Motor neuron (in vitro differentiated cells): ENCODE data around the gene HMBS. TPM values are rescaled to one million over a fixed set of nuclear protein-coding genes. Genes with fewer than 3 reads are reported as not detected.

Source experiments
- ATAC-seq, 8 experiments: fragments of 200-7000 bp; cut with Tn5 transposase; replicated peaks in 6 of 8; 2 replicates each; pipeline ENCODE4 v1.8.0; 2021; ENCODE audit warnings: mild to moderate bottlenecking in 8 of 8, moderate library complexity in 8 of 8
- H3K27ac ChIP-seq, 2 donors: fragments of 250-450 bp; sonication (Bioruptor Pico); 2 replicates each; pipeline ENCODE4 v1.9.0; 2021; ENCODE audit warnings: antibody characterized with exemption in 2 of 2, mild to moderate bottlenecking in 2 of 2, moderate library complexity in 1 of 2
- H3K4me1 ChIP-seq, 2 donors: fragments of 250-450 bp; sonication (Bioruptor Pico); replicated peaks in 1 of 2; 2 replicates each; pipeline ENCODE4 v1.6.1; 2021; ENCODE audit warnings: antibody characterized with exemption in 2 of 2, mild to moderate bottlenecking in 2 of 2, moderate library complexity in 1 of 2
- H3K4me3 ChIP-seq, 5 donors: fragments of 250-450 bp; sonication (Bioruptor Pico); 2 replicates each; pipeline ENCODE4 v1.9.0; 2021; ENCODE audit warnings: antibody characterized with exemption in 5 of 5, mild to moderate bottlenecking in 5 of 5, moderate library complexity in 4 of 5
- WGBS, 10 experiments: fragments of 450-650 bp; shearing (Covaris generic); methylation state at CpG; one replicate each; pipeline ENCODE4 v1.0.0; 2022; 5-methylcytosine and 5-hydroxymethylcytosine counted together
- in situ Hi-C, 9 experiments: fragments of 400-800 bp; cut with MboI; loops; one replicate each; pipeline ENCODE4 v1.15.0; 2021; ENCODE audit warnings: low sequenced_read_pairs in 9 of 9, low pct_unique_long_range_greater_than_20kb in 2 of 9; ENCODE audit not compliant: unreplicated experiment in 9 of 9
- total RNA-seq, 8 experiments: library from RNA; unstranded; fragments of 300-600 nt; gene quantifications; 2 replicates each; pipeline versions ENCODE4 v1.2.3 to v1.2.4, GENCODE V29; 2022

Gene HMBS
- total RNA-seq, 8 experiments from 2014 or later = 6.0 to 46.7 (median 16.1) TPM

DNA sequence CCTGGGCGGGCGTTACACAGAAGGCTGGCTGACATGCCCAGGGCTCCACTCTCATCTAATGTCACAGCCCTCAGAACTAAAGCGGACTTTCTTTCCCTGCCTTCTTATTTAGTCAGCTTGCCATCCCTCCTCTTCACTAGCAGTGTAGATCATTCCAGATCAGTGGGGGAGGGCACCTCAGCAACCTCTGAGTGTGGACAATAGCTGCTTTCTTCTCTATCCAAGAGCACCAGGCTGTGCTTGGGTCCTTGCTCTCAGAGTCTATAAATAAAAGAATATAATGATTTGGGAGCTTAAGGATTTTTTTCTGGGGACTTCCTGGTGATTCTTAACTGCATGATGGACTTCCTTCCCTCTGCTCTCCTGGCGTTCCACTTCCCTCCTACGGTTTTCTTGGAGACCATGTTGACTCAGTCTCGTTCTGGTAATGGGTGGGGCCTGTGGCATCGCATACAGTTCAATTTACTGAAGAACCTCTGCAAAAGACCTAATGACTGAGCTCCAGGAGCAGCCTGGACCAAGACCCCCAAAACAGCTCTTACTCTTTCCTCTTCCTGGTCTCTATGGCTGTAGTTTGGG lies 2.9 kb upstream of the HMBS start:
- Histone ChIP-seq H3K27ac (no peak overlapping the region), H3K4me3 (no peak overlapping the region), H3K4me1 (peaks cover 7% of the 10 kb centered on the region in 2 donors)
- ATAC-seq = no peak
- in situ Hi-C loops = no loop called here
- 0 to 92% (median 84%) methylated on average over 2 to 6 of the region's 7 CpGs; no CpG with 5 or more reads in 2 of the 10 experiments for WGBS, 10 experiments

DNA sequence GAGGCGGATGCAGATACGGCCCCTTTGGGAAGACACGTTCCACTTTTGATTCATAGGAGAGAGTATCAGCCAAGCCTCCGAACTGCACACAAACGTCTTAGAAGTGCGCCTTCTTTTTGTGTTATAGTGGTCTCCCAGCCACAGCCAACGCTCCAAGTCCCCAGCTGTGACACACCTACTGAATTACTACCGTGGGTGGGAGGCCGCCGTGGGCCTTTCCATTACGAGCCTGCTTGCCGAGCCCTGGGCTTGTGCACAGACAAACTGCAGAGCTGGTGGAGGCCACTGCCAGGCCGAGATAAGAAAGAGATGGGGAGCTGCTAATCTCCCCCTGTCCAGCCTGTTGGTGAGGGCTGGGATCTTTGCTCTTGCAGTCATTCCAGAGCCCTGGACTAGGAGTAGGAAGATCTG lies 761 bp downstream of the HMBS start:
- 0% methylated on average over 1 to 5 of the region's 13 CpGs; no CpG with 5 or more reads in 5 of the 10 experiments for WGBS, 10 experiments
- in situ Hi-C loops = no loop called here
- peak in 6 of 8 experiments; percentile 23 to 49 (median 34) for ATAC-seq

DNA sequence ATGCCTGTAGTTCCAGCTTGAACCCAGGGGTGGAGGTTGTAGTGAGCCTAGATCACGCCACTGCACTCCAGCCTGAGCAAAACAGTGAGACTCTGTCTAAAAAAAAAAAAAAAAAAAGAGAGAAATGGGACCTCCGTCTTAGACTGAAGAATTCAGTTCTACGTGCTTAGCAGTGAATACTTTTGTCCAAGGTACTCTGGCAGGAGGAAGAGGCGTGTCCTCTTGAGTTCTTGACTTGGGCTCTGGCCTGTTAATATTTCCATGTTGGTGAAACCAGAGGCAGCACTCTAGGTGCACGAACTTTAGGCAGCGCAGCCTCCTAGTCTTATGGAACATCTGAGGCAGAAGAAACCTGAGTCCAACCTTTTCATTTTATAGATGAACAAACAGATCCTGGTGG lies 2.4 kb downstream of the HMBS start:
- 90 to 100% (median 100%) methylated on average over 1 to 5 of the region's 6 CpGs; no CpG with 5 or more reads in 3 of the 10 experiments for WGBS, 10 experiments
- in situ Hi-C loops = no loop called here

More for the DNA sequence above, 761 bp downstream of the HMBS start:
- Histone ChIP-seq H3K4me3 (peak overlapping the region; percentile 84 to 97 (median 90)), H3K27ac (peak overlapping the region; percentile 91 to 93), H3K4me1 (peaks cover 7% of the 10 kb centered on the region in 2 donors)

DNA sequence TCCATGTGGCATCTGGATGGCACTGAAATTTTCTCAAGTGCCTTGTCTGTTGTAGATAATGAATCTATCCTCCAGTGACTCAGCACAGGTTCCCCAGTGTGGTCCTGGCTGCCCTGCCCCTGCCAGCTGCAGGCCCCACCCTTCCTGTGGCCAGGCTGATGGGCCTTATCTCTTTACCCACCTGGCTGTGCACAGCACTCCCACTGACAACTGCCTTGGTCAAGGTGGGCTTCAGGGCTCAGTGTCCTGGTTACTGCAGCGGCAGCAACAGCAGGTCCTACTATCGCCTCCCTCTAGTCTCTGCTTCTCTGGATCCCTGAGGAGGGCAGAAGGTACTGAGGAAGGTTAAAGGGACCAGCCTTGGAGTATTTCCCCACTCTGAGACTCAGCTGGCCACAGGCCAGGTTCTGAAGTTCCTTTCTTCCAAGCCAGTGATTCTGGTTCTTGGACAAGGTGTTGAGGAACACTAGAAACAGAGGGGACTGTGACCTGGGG lies 3.1 kb downstream of the HMBS start:
- WGBS, 10 experiments = 80% methylated on average over 1 of the region's 2 CpGs; no CpG with 5 or more reads in 9 of the 10 experiments
- in situ Hi-C loops = no loop called here
- no peak for ATAC-seq
- H3K27ac ChIP-seq = no peak overlapping the region
- H3K4me3 ChIP-seq = no peak overlapping the region
- peaks cover 13 to 16% of the 10 kb centered on the region in 2 donors for H3K4me1 ChIP-seq

More for the DNA sequence above, 2.4 kb downstream of the HMBS start:
- ATAC-seq = no peak
- H3K4me3 ChIP-seq = no peak overlapping the region
- peaks cover 7 to 9% of the 10 kb centered on the region in 2 donors for H3K4me1 ChIP-seq
- no peak overlapping the region for H3K27ac ChIP-seq

DNA sequence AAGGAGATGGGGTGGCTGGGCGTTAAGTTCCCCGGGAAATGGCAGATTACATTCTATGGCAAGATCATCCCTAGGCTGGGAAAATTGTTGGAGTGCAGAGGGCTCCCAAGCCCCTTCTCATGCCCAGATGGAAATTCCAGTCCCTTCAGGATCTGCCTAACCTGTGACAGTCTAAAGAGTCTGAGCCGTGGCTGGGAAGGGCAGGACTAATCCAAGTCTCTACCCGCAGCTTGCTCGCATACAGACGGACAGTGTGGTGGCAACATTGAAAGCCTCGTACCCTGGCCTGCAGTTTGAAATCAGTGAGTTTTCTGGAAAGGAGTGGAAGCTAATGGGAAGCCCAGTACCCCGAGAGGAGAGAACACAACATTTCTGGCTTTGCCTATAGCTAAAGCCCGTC lies 3.7 kb downstream of the HMBS start:
- 75 to 100% (median 83%) methylated on average over 1 to 5 of the region's 9 CpGs; no CpG with 5 or more reads in 4 of the 10 experiments for WGBS, 10 experiments
- in situ Hi-C loops = no loop called here
- Histone ChIP-seq H3K4me3 (no peak overlapping the region), H3K4me1 (peaks cover 19 to 22% of the 10 kb centered on the region in 2 donors), H3K27ac (no peak overlapping the region)
- ATAC-seq = no peak

DNA sequence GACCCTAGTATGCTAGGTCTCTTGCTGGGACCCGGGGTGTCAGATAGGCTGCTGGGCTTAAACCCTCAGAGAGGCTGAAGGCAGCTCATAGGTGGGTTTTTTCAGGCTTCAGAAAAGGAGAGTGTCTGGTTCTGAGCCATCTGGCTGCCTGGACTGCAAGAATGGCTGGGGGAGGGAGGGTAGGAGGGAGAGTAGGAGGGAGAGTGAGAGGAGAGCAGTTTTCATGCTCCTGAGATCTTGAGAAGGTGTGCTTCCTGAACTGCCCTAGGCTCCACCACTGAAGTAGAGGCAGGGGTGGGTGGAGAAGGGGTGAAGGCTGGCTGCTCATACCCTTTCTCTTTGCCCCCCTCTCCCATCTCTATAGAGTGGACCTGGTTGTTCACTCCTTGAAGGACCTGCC lies 4.6 kb downstream of the HMBS start:
- Histone ChIP-seq H3K4me1 (peaks cover 24 to 25% of the 10 kb centered on the region in 2 donors), H3K4me3 (no peak overlapping the region), H3K27ac (no peak overlapping the region)
- WGBS, 10 experiments = 88 to 100% (median 100%) methylated on average over 1 of the region's 1 CpG; no CpG with 5 or more reads in 7 of the 10 experiments
- in situ Hi-C loops = no loop called here
- ATAC-seq = no peak

DNA sequence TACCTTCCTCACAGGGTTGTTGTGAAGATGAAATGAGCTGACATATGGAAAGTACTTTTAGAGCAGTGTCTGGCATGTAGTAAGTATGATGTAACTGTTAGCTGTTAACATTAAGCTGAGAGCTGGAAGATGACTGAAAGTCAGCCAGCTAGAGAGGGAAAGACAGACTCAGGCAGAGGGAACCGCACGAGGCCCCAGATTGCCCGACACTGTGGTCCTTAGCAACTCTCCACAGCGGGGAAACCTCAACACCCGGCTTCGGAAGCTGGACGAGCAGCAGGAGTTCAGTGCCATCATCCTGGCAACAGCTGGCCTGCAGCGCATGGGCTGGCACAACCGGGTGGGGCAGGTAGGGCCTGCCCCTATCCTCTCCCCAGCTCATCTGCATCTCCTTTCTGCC lies 6.5 kb downstream of the HMBS start:
- no peak overlapping the region for H3K27ac ChIP-seq
- WGBS, 10 experiments = 60 to 96% (median 85%) methylated on average over 1 to 6 of the region's 9 CpGs; no CpG with 5 or more reads in 5 of the 10 experiments
- in situ Hi-C loops = no loop called here
- H3K4me3 ChIP-seq = no peak overlapping the region
- no peak for ATAC-seq
- peaks cover 18 to 19% of the 10 kb centered on the region in 2 donors for H3K4me1 ChIP-seq

DNA sequence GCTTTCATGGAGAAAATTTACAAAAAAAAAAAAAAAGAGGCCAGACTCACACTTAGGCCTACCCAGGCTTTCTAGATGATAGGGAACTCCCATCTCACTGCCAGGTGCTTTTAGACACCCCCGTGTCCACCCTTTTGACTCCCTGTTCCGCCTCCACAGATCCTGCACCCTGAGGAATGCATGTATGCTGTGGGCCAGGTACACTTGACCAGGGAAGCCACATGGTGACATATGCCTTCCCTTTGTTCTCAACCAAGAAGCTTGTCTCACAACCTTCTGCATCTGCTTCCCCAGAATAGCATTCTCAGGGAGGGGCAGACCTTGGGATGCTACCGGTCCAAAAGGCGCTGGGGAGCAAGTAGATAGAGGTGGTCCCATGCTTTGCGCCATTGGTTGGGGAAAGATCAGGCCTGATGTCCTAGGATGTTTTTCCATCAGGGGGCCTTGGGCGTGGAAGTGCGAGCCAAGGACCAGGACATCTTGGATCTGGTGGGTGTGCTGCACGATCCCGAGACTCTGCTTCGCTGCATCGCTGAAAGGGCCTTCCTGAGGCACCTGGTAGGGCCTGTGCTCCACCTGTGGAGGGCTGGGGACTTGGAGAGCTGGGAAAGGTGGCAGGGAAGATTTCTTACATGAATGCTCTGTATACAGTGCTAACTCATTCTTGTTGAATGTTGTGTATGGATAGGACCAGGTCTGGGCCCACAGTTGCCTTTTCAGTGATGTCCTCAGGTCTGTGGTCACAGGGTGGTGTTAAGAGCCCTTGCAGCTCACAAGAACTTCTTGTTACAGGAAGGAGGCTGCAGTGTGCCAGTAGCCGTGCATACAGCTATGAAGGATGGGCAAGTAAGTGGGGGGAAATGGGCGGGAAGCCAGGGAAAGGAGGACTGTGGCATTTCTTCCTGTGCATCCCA lies 7.5 kb downstream of the HMBS start:
- ATAC-seq = no peak
- 40 to 100% (median 71%) methylated on average over 1 to 8 of the region's 13 CpGs; no CpG with 5 or more reads in 2 of the 10 experiments for WGBS, 10 experiments
- peaks cover 17 to 18% of the 10 kb centered on the region in 2 donors for H3K4me1 ChIP-seq
- in situ Hi-C loops = no loop called here
- H3K27ac ChIP-seq = no peak overlapping the region
- H3K4me3 ChIP-seq = peak overlapping the region in 1 of 5 donors; percentile 79

DNA sequence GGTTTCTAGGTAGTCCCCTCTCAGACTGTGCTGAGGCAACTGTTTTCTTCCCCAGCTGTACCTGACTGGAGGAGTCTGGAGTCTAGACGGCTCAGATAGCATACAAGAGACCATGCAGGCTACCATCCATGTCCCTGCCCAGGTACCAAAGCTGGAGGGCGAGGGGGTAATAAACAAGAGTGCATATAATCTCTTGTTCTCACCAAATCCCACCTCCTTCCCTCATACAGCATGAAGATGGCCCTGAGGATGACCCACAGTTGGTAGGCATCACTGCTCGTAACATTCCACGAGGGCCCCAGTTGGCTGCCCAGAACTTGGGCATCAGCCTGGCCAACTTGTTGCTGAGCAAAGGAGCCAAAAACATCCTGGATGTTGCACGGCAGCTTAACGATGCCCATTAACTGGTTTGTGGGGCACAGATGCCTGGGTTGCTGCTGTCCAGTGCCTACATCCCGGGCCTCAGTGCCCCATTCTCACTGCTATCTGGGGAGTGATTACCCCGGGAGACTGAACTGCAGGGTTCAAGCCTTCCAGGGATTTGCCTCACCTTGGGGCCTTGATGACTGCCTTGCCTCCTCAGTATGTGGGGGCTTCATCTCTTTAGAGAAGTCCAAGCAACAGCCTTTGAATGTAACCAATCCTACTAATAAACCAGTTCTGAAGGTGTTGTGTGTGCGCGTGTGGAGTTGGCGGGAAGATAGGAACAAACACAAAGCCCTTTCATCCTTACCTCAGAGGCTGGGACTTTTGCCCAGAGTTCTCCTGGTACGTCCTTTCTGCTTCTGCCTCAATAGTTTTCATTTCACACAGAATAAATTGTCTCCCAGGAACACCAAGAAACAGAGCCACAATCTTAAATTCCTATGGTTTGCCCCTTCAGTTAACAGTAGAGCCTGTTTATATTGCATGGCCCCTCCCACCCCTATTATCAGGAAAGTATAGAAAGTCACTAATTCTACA lies 8.5 kb downstream of the HMBS start:
- Histone ChIP-seq H3K4me3 (peak overlapping the region; percentile 59 to 84 (median 70)), H3K4me1 (peaks cover 17 to 18% of the 10 kb centered on the region in 2 donors), H3K27ac (no peak overlapping the region)
- in situ Hi-C loops = no loop called here
- no peak for ATAC-seq
- 18 to 93% (median 38%) methylated on average over 3 to 9 of the region's 12 CpGs; no CpG with 5 or more reads in 2 of the 10 experiments for WGBS, 10 experiments

DNA sequence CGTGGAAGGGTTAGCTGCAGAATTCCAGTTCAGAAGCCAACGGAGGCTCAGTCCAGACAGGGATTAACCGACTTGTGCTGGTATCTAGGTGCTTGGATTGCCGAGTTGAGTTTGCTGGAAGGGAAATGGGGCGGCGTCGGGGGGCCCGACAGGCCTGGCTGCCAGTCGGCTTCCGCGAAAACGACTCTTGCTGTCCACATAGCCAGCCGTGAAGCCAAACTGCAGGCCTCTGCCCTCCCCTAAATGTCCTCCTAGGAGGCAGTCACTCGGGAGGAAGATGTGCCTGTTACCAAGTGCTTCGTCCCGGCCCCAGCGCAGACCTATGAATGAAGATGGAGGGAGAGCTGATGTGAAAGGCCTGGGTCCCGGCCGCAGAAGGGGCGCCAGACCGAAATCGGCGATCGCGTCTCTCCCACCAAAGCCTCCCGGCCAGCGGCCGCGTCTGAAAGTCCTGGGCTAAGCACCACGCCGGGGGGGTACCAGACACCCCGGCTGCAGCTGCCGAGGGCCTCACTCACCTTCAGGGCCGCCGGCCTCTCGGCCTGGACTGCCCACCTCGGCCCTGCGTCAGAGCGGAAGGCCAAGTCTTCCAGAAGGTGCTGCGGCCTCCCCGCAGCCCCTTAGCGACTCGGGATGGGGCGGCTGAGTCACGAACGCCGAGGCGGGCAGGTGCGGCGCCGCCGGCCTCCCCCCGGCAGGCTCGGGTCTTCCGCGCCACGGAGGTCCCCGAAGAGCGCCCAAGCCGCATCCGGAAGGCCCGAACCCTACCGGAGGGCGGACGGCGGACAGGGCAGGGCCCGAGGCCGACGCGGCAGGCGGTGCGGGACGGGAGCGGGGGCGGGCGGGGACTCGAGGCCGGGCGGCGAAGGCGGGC lies 9.5 kb downstream of the HMBS start:
- Histone ChIP-seq H3K27ac (peak overlapping the region; percentile 48 to 89), H3K4me3 (peak overlapping the region; percentile 59 to 84 (median 70)), H3K4me1 (peaks cover 17 to 18% of the 10 kb centered on the region in 2 donors)
- WGBS, 10 experiments = 0 to 1% (median 0%) methylated on average over 1 to 34 of the region's 81 CpGs
- ATAC-seq = peak; percentile 6 to 30 (median 20)
- in situ Hi-C loops = no loop called here

DNA sequence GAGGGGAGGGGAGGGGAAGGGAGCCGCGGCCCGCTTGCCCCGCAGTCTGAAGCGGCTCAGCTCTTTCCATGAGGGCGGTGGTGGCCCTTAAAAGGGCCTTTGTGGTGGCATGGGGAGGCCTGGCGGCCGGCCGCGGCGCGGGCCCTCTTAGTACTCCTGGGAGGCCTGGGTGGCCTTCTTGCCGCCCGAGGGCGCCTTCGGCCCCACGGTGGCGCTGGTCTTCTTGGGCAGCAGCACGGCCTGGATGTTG lies 10.1 kb downstream of the HMBS start:
- Histone ChIP-seq H3K4me1 (peaks cover 17 to 19% of the 10 kb centered on the region in 2 donors), H3K27ac (peak overlapping the region; percentile 48 to 89), H3K4me3 (peak overlapping the region; percentile 59 to 84 (median 70))
- ATAC-seq = peak; percentile 71 to 77 (median 74)
- in situ Hi-C loops = no loop called here
- WGBS, 10 experiments = no CpG with 5 or more reads among the region's 19 CpGs
